Duodenal mucosa (tissue), 2 donors: Measurements from ENCODE around the gene ANKUB1.

Source experiments
- H3K27ac ChIP-seq: one replicate; pipeline ENCODE4 v1.7.0; 2013; ENCODE audit warnings: low read depth, low read length
- H3K27me3 ChIP-seq, 2 donors: one replicate each; pipeline ENCODE4 v1.7.0; 2013; ENCODE audit warnings: low read length in 2 of 2, control low read depth in 1 of 2; ENCODE audit not compliant: insufficient read depth in 2 of 2, control insufficient read depth in 1 of 2
- H3K36me3 ChIP-seq, 2 donors: one replicate each; pipeline ENCODE4 v1.7.0; 2013; ENCODE audit warnings: low read length in 2 of 2, control low read depth in 1 of 2; ENCODE audit not compliant: insufficient read depth in 2 of 2, control insufficient read depth in 1 of 2
- H3K4me1 ChIP-seq, 2 donors: one replicate each; pipeline ENCODE4 v1.7.0; 2013; ENCODE audit warnings: low read length in 2 of 2, control low read depth in 1 of 2; ENCODE audit not compliant: insufficient read depth in 2 of 2, control insufficient read depth in 1 of 2
- H3K4me3 ChIP-seq, 2 donors: one replicate each; pipeline ENCODE4 v1.7.0; 2013; ENCODE audit warnings: low read length in 2 of 2, low read depth in 1 of 2
- H3K9ac ChIP-seq, 2 donors: one replicate each; pipeline ENCODE4 v1.7.0; 2013; ENCODE audit warnings: low read length in 2 of 2, low read depth in 1 of 2
- H3K9me3 ChIP-seq, 2 donors: one replicate each; pipeline ENCODE4 v1.7.0; 2013; ENCODE audit warnings: low read length in 2 of 2, control low read depth in 1 of 2; ENCODE audit not compliant: control insufficient read depth in 1 of 2

ANKUB1 gene

DNA sequence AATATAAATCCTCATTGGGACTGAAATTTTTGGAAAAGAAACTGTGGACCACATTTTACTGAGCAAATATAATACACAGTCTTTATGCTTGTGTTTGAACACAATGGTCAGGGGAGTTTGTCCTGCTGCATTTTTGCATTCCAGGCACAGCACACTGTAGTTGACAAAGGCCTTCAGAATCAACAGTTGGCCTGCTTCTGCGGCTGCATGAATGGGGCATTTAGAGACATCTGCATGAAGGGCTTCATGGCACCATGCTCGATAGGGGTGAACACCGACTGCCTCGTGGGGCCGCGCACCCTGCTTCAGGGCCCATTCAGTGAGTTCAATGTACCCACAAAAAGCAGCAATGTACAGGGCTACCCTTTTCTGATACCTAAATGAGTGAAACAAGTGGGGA, 24.6 kb downstream of the ANKUB1 start:
- Histone ChIP-seq H3K9ac (no peak overlapping the region), H3K4me1 (no peaks in the 10 kb centered on the region), H3K4me3 (no peak overlapping the region), H3K9me3 (no peaks in the 10 kb centered on the region), H3K27me3 (peaks cover 4 to 11% of the 10 kb centered on the region in 2 donors), H3K27ac (no peak overlapping the region), H3K36me3 (no peaks in the 10 kb centered on the region)

DNA sequence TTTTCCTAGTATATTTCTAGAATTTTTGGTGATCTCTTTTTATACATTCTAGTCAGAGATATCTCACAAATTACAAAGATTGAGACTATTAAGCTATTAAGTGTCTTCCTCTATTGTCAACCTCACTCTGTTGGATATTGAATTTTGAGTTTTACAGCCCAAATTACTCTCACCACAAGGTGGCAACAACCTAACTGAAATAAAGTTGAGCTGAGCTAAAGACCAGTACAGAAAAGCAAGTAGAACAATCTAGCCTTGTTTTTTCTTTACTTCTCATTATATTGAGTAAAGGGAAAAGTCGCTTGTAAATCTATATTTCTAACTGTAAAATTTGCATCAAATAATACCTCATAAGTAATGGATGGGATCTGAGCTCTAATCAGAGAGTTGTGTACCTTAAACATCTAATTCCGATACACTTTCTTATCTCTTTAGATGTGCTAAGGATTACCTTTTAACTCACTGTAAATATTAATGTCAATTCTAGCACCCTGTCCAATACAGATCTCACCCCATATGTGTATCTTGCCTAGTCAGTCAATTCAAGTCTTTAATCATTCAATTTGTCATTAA, 26.5 kb downstream of the ANKUB1 start:
- H3K27me3 ChIP-seq = peaks cover 11% of the 10 kb centered on the region in 2 donors
- no peak overlapping the region for H3K4me3 ChIP-seq
- H3K27ac ChIP-seq = no peak overlapping the region
- H3K9ac ChIP-seq = no peak overlapping the region
- no peaks in the 10 kb centered on the region for H3K9me3 ChIP-seq
- H3K36me3 ChIP-seq = no peaks in the 10 kb centered on the region
- no peaks in the 10 kb centered on the region for H3K4me1 ChIP-seq

DNA sequence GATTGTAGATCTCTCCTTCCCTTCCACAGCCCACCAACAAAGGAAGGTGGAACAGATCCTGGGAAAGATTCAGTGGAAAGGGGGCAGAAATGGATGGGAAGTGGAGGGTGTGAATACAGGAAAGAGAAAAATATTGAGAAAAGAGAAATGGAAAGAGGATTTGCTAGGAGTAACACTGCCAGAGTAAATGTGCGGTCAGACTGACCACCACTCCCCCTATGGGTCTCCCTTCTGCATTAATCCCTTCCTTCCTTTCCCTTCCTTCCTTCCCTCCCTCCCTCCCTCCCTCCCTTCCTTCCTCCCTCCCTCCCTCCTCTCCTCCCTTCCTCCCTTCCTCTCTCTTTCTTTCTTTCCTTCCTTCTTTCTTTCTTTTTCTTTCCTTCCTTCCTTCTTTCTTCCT, 28.1 kb downstream of the ANKUB1 start:
- H3K4me1 ChIP-seq = no peaks in the 10 kb centered on the region
- H3K4me3 ChIP-seq = no peak overlapping the region
- no peak overlapping the region for H3K9ac ChIP-seq
- H3K36me3 ChIP-seq = no peaks in the 10 kb centered on the region
- H3K9me3 ChIP-seq = no peaks in the 10 kb centered on the region
- H3K27me3 ChIP-seq = peaks cover 11% of the 10 kb centered on the region in 2 donors
- H3K27ac ChIP-seq = no peak overlapping the region

DNA sequence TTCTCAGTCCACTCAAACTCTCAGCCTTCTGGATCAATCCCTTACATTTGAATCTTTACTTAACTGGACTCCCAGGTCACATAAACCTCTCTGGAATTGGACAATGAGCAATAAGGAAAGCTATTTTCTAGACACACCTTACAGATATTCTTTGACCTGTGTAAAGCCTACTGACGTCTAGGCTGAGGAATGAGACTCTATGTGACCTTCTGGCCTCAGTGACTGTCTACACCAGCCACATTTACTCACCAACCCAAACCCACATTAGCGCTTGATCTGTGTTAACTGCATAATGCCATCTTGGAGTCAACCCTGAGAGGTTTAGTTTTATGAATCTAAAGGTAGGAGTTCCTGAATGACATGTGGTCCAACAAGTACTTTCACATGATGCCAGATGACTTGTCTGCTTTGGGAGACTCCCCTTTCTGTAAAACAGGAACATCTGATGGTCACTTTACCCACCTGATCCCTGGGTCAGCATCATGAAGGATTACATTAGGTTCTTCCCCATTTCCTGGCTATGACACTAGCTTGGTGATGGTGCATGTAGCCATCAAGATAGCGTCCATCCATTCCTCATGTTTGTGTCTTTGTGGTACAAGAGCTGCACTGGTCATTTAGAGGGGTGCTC, 28.7 kb downstream of the ANKUB1 start:
- Histone ChIP-seq H3K4me1 (no peaks in the 10 kb centered on the region), H3K27ac (no peak overlapping the region), H3K9ac (no peak overlapping the region), H3K27me3 (peaks cover 11% of the 10 kb centered on the region in 2 donors), H3K36me3 (no peaks in the 10 kb centered on the region), H3K9me3 (no peaks in the 10 kb centered on the region), H3K4me3 (no peak overlapping the region)

DNA sequence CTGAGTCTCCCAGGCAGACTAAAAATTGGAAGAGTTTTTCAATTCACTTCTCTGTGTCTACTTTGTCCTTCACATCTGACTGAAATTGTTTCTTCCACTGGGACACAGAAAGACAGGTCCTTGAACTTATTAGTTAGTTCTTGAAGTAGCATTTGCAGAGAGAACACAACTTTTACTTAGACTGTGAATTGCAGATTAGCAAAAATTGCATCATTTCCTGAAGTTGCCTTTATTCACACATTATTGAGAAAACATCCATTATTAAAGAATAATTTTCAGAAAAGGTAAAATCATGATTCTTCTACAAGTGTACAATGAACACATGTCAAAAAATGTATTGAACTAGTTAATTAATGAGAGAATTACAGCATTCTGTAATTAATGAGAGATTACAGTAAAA, 38.6 kb downstream of the ANKUB1 start:
- H3K9ac ChIP-seq = no peak overlapping the region
- H3K27me3 ChIP-seq = no peaks in the 10 kb centered on the region
- peaks cover 5 to 9% of the 10 kb centered on the region in 2 donors for H3K36me3 ChIP-seq
- peaks cover 5 to 12% of the 10 kb centered on the region in 2 donors for H3K4me1 ChIP-seq
- H3K4me3 ChIP-seq = no peak overlapping the region
- H3K27ac ChIP-seq = no peak overlapping the region
- no peaks in the 10 kb centered on the region for H3K9me3 ChIP-seq

DNA sequence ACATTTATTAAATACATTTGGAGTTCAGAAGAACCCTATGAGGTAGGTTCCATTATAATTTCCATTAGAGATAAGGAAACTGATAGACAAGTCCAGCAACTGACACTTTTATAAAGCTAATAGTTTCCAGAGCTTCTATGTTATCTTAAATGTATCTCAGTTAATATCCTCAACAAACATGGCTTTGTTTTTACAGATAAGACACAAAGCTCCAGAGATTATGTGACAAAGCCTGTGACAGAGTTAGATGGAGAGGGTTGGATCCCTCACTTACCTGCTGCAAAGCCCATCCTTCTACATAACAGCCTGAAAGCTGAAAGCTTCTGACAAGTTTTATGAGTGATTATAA, 39.6 kb downstream of the ANKUB1 start:
- Histone ChIP-seq H3K4me3 (peak overlapping the region; percentile 93 to 95), H3K27ac (no peak overlapping the region), H3K4me1 (peaks cover 5 to 12% of the 10 kb centered on the region in 2 donors), H3K9ac (peak overlapping the region; percentile 83 to 87), H3K9me3 (no peaks in the 10 kb centered on the region), H3K36me3 (peaks cover 11 to 18% of the 10 kb centered on the region in 2 donors), H3K27me3 (no peaks in the 10 kb centered on the region)

DNA sequence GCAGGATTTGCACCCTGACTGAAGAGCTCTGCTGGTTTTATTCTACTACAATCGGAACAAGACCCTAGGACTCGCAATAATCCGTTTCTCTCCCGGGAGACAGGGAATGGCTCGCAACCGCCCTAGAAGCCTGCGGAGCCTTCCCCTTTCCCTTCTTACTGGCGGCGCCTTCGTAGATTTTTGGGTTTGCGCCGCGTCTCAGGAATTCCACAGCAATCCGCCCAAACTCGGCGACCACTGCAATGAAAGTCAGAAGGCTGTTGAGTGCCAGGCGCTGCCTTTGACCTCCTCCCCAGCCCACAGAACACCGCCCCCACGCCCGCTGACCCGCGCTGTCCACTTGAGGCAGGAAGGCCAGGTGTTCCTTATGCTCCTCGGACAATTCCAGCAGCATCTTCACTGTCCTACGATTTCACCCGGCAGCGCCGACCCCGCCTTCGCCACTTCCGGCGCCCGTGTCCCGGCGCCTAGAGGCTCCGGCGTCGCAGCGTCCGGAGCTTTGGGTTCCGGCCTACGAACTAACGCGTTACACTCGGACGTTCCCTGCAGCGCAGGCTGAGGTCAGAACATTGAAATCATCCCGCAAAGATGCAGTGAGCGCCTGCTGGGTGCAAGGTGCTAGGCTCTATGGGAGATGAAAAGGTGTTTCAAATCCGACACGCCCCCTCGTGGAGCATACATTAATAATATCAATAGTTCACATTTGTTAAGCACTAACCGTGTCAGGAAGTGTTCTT, 40.1 kb downstream of the ANKUB1 start, which contains the start of gene COMMD2:
COMMD2 (minus strand) TSS at position 439 of the 737 bp plus-strand sequence; CDS start at position 394, 45 bp downstream.
- Histone ChIP-seq H3K27me3 (no peaks in the 10 kb centered on the region), H3K36me3 (peaks cover 11 to 21% of the 10 kb centered on the region in 2 donors), H3K4me1 (peaks cover 5 to 12% of the 10 kb centered on the region in 2 donors), H3K9me3 (no peaks in the 10 kb centered on the region), H3K4me3 (peak within 1 kb of the TSS; percentile 93 to 95), H3K9ac (peak within 1 kb of the TSS; percentile 83 to 87), H3K27ac (peak within 1 kb of the TSS; percentile 26)

DNA sequence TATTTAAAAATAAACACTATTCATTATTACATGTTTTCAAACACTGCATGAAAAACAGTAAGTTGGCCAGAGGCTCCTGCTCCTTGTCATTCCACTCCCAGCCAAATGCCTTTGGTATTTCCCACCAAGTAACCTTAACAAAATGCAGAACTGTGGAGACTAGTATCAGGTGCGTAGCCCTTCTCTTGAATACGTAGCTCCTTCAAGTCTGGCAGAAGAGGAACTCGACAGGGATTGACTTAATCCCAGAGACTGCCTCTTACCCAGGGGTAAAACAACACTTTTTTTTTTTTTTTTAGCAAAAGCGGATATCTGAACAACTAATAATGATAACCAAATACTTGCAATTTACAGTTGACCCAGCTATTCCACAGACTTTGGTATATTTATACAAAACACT, 40.8 kb downstream of the ANKUB1 start:
- peaks cover 11 to 22% of the 10 kb centered on the region in 2 donors for H3K36me3 ChIP-seq
- peak overlapping the region; percentile 93 to 95 for H3K4me3 ChIP-seq
- no peaks in the 10 kb centered on the region for H3K27me3 ChIP-seq
- peak overlapping the region; percentile 83 to 87 for H3K9ac ChIP-seq
- H3K4me1 ChIP-seq = peaks cover 5 to 12% of the 10 kb centered on the region in 2 donors
- no peaks in the 10 kb centered on the region for H3K9me3 ChIP-seq
- H3K27ac ChIP-seq = no peak overlapping the region

DNA sequence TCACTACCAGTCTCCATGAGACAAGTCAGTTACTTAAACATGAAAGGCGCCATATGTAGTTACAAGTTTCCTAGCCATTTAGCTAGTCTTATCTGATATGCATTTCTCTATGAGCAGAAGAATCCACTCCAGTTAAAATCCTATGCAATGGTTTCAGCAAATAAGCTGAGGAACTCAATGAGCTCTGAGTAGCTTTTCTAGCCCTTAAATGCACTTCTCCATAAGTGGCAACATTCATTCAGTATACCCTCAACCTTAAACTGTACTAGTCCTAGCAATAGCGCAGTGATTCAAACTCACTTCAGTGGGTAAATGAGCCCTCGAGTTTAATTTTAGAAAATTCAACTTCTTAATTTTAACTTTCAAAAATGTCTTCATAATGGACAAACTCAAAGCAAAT, 47.7 kb downstream of the ANKUB1 start:
- no peaks in the 10 kb centered on the region for H3K4me1 ChIP-seq
- H3K4me3 ChIP-seq = no peak overlapping the region
- H3K9ac ChIP-seq = no peak overlapping the region
- peaks cover 16 to 51% of the 10 kb centered on the region in 2 donors for H3K36me3 ChIP-seq
- H3K27me3 ChIP-seq = no peaks in the 10 kb centered on the region
- no peak overlapping the region for H3K27ac ChIP-seq
- H3K9me3 ChIP-seq = no peaks in the 10 kb centered on the region

DNA sequence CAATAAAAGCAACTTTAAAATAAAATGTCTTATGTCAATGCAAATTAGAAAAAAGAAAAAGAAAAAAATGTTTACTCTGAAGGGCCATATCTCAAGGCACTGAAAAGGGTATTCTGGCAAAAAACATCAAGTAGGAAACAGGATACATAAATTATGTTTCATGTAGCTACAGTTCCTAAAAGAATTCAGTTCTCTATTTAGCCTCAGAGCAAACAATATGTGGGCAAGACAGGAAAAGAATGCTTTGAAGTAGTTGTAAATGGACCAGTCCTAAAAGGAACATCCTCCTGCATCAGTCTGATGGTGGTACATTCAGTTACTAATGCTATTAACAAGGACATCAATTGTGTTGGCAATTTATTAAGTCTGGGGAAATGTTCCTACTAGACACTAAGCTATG, 48.2 kb downstream of the ANKUB1 start:
- H3K36me3 ChIP-seq = peaks cover 18 to 47% of the 10 kb centered on the region in 2 donors
- H3K9ac ChIP-seq = no peak overlapping the region
- H3K9me3 ChIP-seq = no peaks in the 10 kb centered on the region
- H3K27me3 ChIP-seq = no peaks in the 10 kb centered on the region
- no peak overlapping the region for H3K4me3 ChIP-seq
- no peaks in the 10 kb centered on the region for H3K4me1 ChIP-seq
- no peak overlapping the region for H3K27ac ChIP-seq
